UCSD-AML1 (cell line): Measurements from ENCODE around the gene SHISA6.

ENCODE experiments used
- DNase-seq: peaks from one replicate; lab custom pipeline; 2025; ENCODE audit not compliant: unreplicated experiment; lab: John Stamatoyannopoulos, UW

SHISA6 gene

GRCh38 chr17:11340803-11341202 is 99.8 kb downstream of the SHISA6 start:
- DNase-seq: no peak

GRCh38 chr17:11342138-11342537 is 101.1 kb downstream of the SHISA6 start:
- DNase-seq: no peak

GRCh38 chr17:11349106-11349505 is 108.1 kb downstream of the SHISA6 start:
- no peak for DNase-seq

- no peak for DNase-seq
Observed at GRCh38 chr17:11351479-11351878, 110.5 kb downstream of the SHISA6 start.

- DNase-seq: no peak
Observed at GRCh38 chr17:11353601-11354000, 112.6 kb downstream of the SHISA6 start.

GRCh38 chr17:11356371-11356770 is 115.4 kb downstream of the SHISA6 start:
- DNase-seq: no peak

- DNase-seq: no peak
Observed at GRCh38 chr17:11363565-11364117, 122.6 kb downstream of the SHISA6 start.

- no peak for DNase-seq
Observed at GRCh38 chr17:11366272-11366850, 125.3 kb downstream of the SHISA6 start.

- DNase-seq: no peak
Observed at GRCh38 chr17:11369575-11369974, 128.6 kb downstream of the SHISA6 start.

GRCh38 chr17:11372692-11373091 is 131.7 kb downstream of the SHISA6 start:
- no peak for DNase-seq

- DNase-seq: no peak
Observed at GRCh38 chr17:11378506-11378905, 137.5 kb downstream of the SHISA6 start.

- no peak for DNase-seq
Observed at GRCh38 chr17:11380761-11381160, 139.7 kb downstream of the SHISA6 start.

GRCh38 chr17:11383157-11383556 is 142.1 kb downstream of the SHISA6 start:
- DNase-seq: no peak

- DNase-seq: no peak
Observed at GRCh38 chr17:11384131-11384530, 143.1 kb downstream of the SHISA6 start.

- DNase-seq: no peak
Observed at GRCh38 chr17:11387610-11388009, 146.6 kb downstream of the SHISA6 start.

GRCh38 chr17:11388054-11388453 is 147.0 kb downstream of the SHISA6 start:
- no peak for DNase-seq

GRCh38 chr17:11389583-11389982 is 148.6 kb downstream of the SHISA6 start:
- DNase-seq: no peak

GRCh38 chr17:11391134-11391533 is 150.1 kb downstream of the SHISA6 start:
- DNase-seq: no peak

- DNase-seq: no peak
Observed at GRCh38 chr17:11404431-11405276, 163.6 kb downstream of the SHISA6 start.

GRCh38 chr17:11406716-11407115 is 165.7 kb downstream of the SHISA6 start:
- no peak for DNase-seq

GRCh38 chr17:11412654-11413053 is 171.6 kb downstream of the SHISA6 start:
- no peak for DNase-seq

GRCh38 chr17:11418342-11418741 is 177.3 kb downstream of the SHISA6 start:
- DNase-seq: no peak
